ENCODE measurements around the gene HAS3. TPM values are rescaled to one million over a fixed set of nuclear protein-coding genes. Genes with fewer than 3 reads are reported as not detected.
"Not testable (repeated sequence)": the region's sequence is repeated elsewhere in the genome, so short reads cannot be mapped to it uniquely, and the experiment has no call there.

HAS3 gene
- total RNA-seq, 1 experiment from 2014 or later, result 66.9 TPM

DNA sequence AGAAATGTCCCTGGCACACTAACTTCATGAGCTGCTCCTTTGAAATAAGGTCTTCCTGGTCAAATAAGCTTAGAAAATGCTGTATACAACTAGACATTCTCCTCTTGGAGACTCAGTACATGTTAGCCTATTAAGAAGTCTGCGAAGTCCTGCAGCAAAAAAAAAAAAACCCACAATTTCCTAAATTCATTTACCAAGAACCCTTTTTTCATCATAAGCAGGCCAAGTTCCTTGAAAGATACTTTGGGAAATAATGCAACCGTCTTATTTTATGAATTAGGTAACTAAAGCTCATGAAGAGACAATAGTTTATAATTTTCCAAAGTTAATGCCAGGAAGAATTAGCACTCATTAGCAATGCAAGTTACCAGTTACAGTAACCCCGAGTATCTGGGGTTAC, 49.0 kb upstream of the HAS3 start (continued):
- TF ChIP-seq PREB (CRISPR knock-in tag; IDR thresholded peaks at IDR 0.05; ENCODE audit: borderline replicate concordance) (no peak), SMAD4 (CRISPR knock-in tag; IDR thresholded peaks at IDR 0.05) (no peak), ZNF396 (CRISPR knock-in tag; IDR thresholded peaks at IDR 0.05; ENCODE audit: borderline replicate concordance) (no peak), E2F4 (CRISPR knock-in tag; IDR thresholded peaks at IDR 0.05; ENCODE audit: borderline replicate concordance, low read depth) (no peak)
- TF ChIP-seq, protein P1, sequence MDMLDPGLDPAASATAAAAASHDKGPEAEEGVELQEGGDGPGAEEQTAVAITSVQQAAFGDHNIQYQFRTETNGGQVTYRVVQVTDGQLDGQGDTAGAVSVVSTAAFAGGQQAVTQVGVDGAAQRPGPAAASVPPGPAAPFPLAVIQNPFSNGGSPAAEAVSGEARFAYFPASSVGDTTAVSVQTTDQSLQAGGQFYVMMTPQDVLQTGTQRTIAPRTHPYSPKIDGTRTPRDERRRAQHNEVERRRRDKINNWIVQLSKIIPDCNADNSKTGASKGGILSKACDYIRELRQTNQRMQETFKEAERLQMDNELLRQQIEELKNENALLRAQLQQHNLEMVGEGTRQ (CRISPR knock-in tag; IDR thresholded peaks at IDR 0.05), result no peak

GRCh38 chr16:69057400-69058378, 47.8 kb upstream of the HAS3 start:
- CTCF ChIA-PET, result interaction anchor here (1.2 to 1.5 kb wide), 3 partner anchors 10 to 55 kb away, joined by 3 to 4 read pairs (median 3); no protein-coding TSS in a partner anchor
- no peak for TF ChIP-seq MYBL2 (CRISPR knock-in tag; IDR thresholded peaks at IDR 0.05)
- no peak for TF ChIP-seq FOXK1 (CRISPR knock-in tag; IDR thresholded peaks at IDR 0.05)
- TF ChIP-seq STAT6 (CRISPR knock-in tag; conservative IDR thresholded peaks at IDR 0.05; ENCODE audit: low read depth), result no peak
- no peak for TF ChIP-seq PREB (CRISPR knock-in tag; IDR thresholded peaks at IDR 0.05; ENCODE audit: borderline replicate concordance)
- no peak for TF ChIP-seq ZNF219 (CRISPR knock-in tag; IDR thresholded peaks at IDR 0.05; ENCODE audit: borderline replicate concordance)
- no peak for TF ChIP-seq ARID4B (CRISPR knock-in tag; IDR thresholded peaks at IDR 0.05; ENCODE audit: borderline replicate concordance)
- TF ChIP-seq NR1H2 (CRISPR knock-in tag; IDR thresholded peaks at IDR 0.05), result no peak
- TF ChIP-seq, protein P2, sequence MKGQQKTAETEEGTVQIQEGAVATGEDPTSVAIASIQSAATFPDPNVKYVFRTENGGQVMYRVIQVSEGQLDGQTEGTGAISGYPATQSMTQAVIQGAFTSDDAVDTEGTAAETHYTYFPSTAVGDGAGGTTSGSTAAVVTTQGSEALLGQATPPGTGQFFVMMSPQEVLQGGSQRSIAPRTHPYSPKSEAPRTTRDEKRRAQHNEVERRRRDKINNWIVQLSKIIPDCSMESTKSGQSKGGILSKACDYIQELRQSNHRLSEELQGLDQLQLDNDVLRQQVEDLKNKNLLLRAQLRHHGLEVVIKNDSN (CRISPR knock-in tag; IDR thresholded peaks at IDR 0.05), result no peak
- TF ChIP-seq SMAD3 (CRISPR knock-in tag; IDR thresholded peaks at IDR 0.05; ENCODE audit: borderline replicate concordance), result no peak
- TF ChIP-seq ZNF423 (CRISPR knock-in tag; IDR thresholded peaks at IDR 0.05), result no peak

DNA sequence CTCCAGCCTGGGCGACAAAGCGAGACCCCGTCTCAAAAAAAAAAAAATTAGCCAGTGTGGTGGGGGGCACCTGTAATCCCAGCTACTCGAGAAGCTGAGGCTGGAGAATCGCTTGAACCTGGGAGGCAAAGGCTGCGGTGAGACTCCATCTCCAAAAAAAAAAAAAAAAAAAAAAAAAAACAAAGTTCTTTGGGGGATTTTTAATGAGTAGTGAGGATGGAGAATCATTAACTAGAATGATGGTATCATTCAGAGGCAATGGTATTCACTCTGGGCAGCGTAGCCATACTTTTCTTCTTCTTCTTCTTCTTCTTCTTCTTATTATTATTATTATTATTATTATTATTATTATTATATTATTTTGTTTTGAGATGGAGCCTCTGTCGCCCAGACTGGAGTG, 42.0 kb upstream of the HAS3 start:
- CTCF ChIA-PET; H3K9me3 Mint-ChIP-seq; ATAC-seq; H3K27me3 Mint-ChIP-seq (ENCODE audit: low read depth); H3K4me3 Mint-ChIP-seq; H3K27ac Mint-ChIP-seq; H3K36me3 Mint-ChIP-seq; DNase-seq (ENCODE audit: low spot score): not testable (repeated sequence)
- POLR2A ChIA-PET, result interaction anchor here (1.0 kb wide), 1 partner anchor 113 kb away, joined by 3 read pairs; no protein-coding TSS in a partner anchor
- peaks cover 23% of the 10 kb centered on the region for H3K4me1 Mint-ChIP-seq

More at GRCh38 chr16:69057400-69058378, 47.8 kb upstream of the HAS3 start:
- Mint-ChIP-seq H3K27me3 (ENCODE audit: low read depth) (no peaks in the 10 kb centered on the region), H3K4me1 (peaks cover 24% of the 10 kb centered on the region), H3K27ac (no peak overlapping the region; the same call in 1 of the 2 replicates), H3K4me3 (no peak overlapping the region), H3K9me3 (no peaks in the 10 kb centered on the region), H3K36me3 (no peaks in the 10 kb centered on the region)
- DNase-seq (ENCODE audit: low spot score) (no peak), ATAC-seq (no peak; the same call in 1 of the 2 replicates)
- POLR2A ChIA-PET, result interaction anchor here (0.6 kb wide), 1 partner anchor 21 kb away, joined by 6 read pairs; no protein-coding TSS in a partner anchor
